A549 (cell line): ENCODE results near the gene VOPP1.

Experiments
- CTCF ChIP-seq: fragments of >200 bp; sonication (Bioruptor Twin); formaldehyde crosslinking; IDR thresholded peaks from 3 replicates; pipeline ENCODE4 v1.5.1; 2016
- EP300 ChIP-seq, 2 experiments: fragments of >200 bp; sonication (Bioruptor Twin); formaldehyde crosslinking; IDR thresholded peaks; 2 replicates in 1 of 2; 3 replicates in 1 of 2; pipeline ENCODE4 v1.6.1; 2016 to 2017
- ESRRA ChIP-seq: fragments of 150-350 bp; IDR thresholded peaks from 2 replicates; pipeline ENCODE4 v1.6.1; 2014; ENCODE audit warnings: mild to moderate bottlenecking, low read length, borderline replicate concordance
- FOSL2 ChIP-seq, 2 experiments: fragments of 450-650 bp in 1 of 2; fragments of >200 bp in 1 of 2; sonication (Bioruptor Twin) in 1 of 2; formaldehyde crosslinking; IDR thresholded peaks; 2 replicates each; pipeline versions ENCODE4 v1.5.0 to v1.6.1; 2016 to 2020; ENCODE audit warnings: mild to moderate bottlenecking in 1 of 2, moderate library complexity in 1 of 2
- MYC ChIP-seq: IDR thresholded peaks from 2 replicates; pipeline ENCODE4 v1.6.1; 2012; ENCODE audit warnings: mild to moderate bottlenecking, inconsistent platforms, low read length, improper control_type of control experiment, borderline replicate concordance
- POLR2A ChIP-seq: IDR thresholded peaks from 2 replicates; pipeline ENCODE4 v1.6.1; 2012; ENCODE audit warnings: mild to moderate bottlenecking, low read length
- SMC3 ChIP-seq: fragments of >200 bp; sonication (Bioruptor Twin); formaldehyde crosslinking; IDR thresholded peaks from 3 replicates; pipeline ENCODE4 v1.6.1; 2018; ENCODE audit warnings: inconsistent platforms

GRCh38 chr7:55552320-55553023 lies 19.8 kb downstream of the VOPP1 start:
- TF ChIP-seq EP300 (IDR thresholded peaks at IDR 0.05) (no peak), POLR2A (no peak), SMC3 (no peak), CTCF (no peak), ESRRA (no peak), FOSL2 (IDR thresholded peaks at IDR 0.05) (no peak), FOSL2 (CRISPR knock-in tag; IDR thresholded peaks at IDR 0.05) (no peak), MYC (no peak)
